Prostate gland (tissue), 2 donors: ENCODE data around the gene PLCD3.

Experiments used
- CTCF ChIP-seq, 4 experiments: fragments of 200-600 bp in 2 of 4; fragments of 450-650 bp in 2 of 4; sonication (generic) in 2 of 4; IDR thresholded peaks; 1 replicate in 3 of 4; 2 replicates in 1 of 4; pipeline ENCODE4 v1.5.1; 2016 to 2019; ENCODE audit warnings: antibody characterized with exemption in 4 of 4, mild to moderate bottlenecking in 2 of 4, moderate library complexity in 2 of 4
- POLR2A ChIP-seq: fragments of 450-650 bp; IDR thresholded peaks from one replicate; pipeline ENCODE4 v1.6.1; 2016; ENCODE audit warnings: antibody characterized with exemption, mild to moderate bottlenecking
- POLR2AphosphoS5 ChIP-seq: sonication (generic); formaldehyde crosslinking; IDR thresholded peaks from one replicate; pipeline ENCODE4 v1.6.1; 2017; ENCODE audit warnings: antibody characterized with exemption

- TF ChIP-seq CTCF (IDR thresholded peaks at IDR 0.05) (no peak), POLR2A (no peak), POLR2AphosphoS5 (peak; percentile 27)
Observed at GRCh38 chr17:45150911-45151809, 18.8 kb upstream of the PLCD3 start.
